ENCODE data around the gene FAM20C.

FAM20C gene

GRCh38 chr7:307970-308369 lies 115.6 kb downstream of the FAM20C start:
- DNase-seq (ENCODE audit: low read depth) = no peak

GRCh38 chr7:309586-310228 lies 117.3 kb downstream of the FAM20C start:
- no peak for DNase-seq (ENCODE audit: low read depth)
